Activated effector memory CD4-positive, alpha-beta T cell treated with Interleukin-2 at 50 U/mL for 16 hours (primary cell): Measurements from ENCODE around the gene AP3M1.

ENCODE experiments used
- DNase-seq: peaks from one replicate; pipeline ENCODE4 v3.0.0-alpha.2; 2020

The AP3M1 gene

GRCh38 chr10:74113546-74113945 lies 37.1 kb downstream of the AP3M1 start:
- DNase-seq, result no peak

- no peak for DNase-seq
Observed at GRCh38 chr10:74111799-74112198, 38.8 kb downstream of the AP3M1 start.

GRCh38 chr10:74110120-74110519 lies 40.5 kb downstream of the AP3M1 start:
- no peak for DNase-seq

GRCh38 chr10:74109452-74109851 lies 41.2 kb downstream of the AP3M1 start:
- DNase-seq, result no peak

- no peak for DNase-seq
Observed at GRCh38 chr10:74107391-74107790, 43.2 kb downstream of the AP3M1 start.

- DNase-seq, result no peak
Observed at GRCh38 chr10:74104996-74105395, 45.6 kb downstream of the AP3M1 start.

GRCh38 chr10:74104480-74104879 lies 46.1 kb downstream of the AP3M1 start:
- DNase-seq, result no peak

GRCh38 chr10:74103560-74104258 lies 46.9 kb downstream of the AP3M1 start:
- DNase-seq, result no peak

- DNase-seq, result no peak
Observed at GRCh38 chr10:74099836-74100235, 50.8 kb downstream of the AP3M1 start.

GRCh38 chr10:74099420-74099819 lies 51.2 kb downstream of the AP3M1 start:
- DNase-seq, result no peak

- no peak for DNase-seq
Observed at GRCh38 chr10:74097776-74098175, 52.9 kb downstream of the AP3M1 start.

- DNase-seq, result no peak
Observed at GRCh38 chr10:74096777-74097176, 53.9 kb downstream of the AP3M1 start.

- DNase-seq, result no peak
Observed at GRCh38 chr10:74094231-74094630, 56.4 kb downstream of the AP3M1 start.

- DNase-seq, result no peak
Observed at GRCh38 chr10:74093530-74094164, 57.0 kb downstream of the AP3M1 start.

- no peak for DNase-seq
Observed at GRCh38 chr10:74092372-74092771, 58.3 kb downstream of the AP3M1 start.

GRCh38 chr10:74088722-74089121 lies 61.9 kb downstream of the AP3M1 start:
- no peak for DNase-seq

- DNase-seq, result no peak
Observed at GRCh38 chr10:74086317-74086716, 64.3 kb downstream of the AP3M1 start.

GRCh38 chr10:74084955-74085354 lies 65.7 kb downstream of the AP3M1 start:
- no peak for DNase-seq

GRCh38 chr10:74083304-74083703 lies 67.3 kb downstream of the AP3M1 start:
- DNase-seq, result no peak

GRCh38 chr10:74081941-74082718 lies 68.5 kb downstream of the AP3M1 start:
- DNase-seq, result no peak

- peak; percentile 20 for DNase-seq
Observed at GRCh38 chr10:74081192-74081803, 69.3 kb downstream of the AP3M1 start.

- DNase-seq, result no peak
Observed at GRCh38 chr10:74079936-74080590, 70.6 kb downstream of the AP3M1 start.
